H1 (cell line): ENCODE measurements around the gene RPTOR. TPM values are rescaled to one million over a fixed set of nuclear protein-coding genes. Genes with fewer than 3 reads are reported as not detected.

ENCODE experiments used
- CTCF ChIA-PET: fragments of 300-600 bp; sonication (Branson Sonifier 250); formaldehyde crosslinking; loops from one replicate; lab custom pipeline; 2021; ENCODE audit not compliant: partially characterized antibody; lab: Charles Lee
- POLR2A ChIA-PET: fragments of 300-600 bp; sonication (Branson Sonifier 250); formaldehyde crosslinking; loops from one replicate; lab custom pipeline; 2021; ENCODE audit warnings: inconsistent platforms; ENCODE audit not compliant: partially characterized antibody; lab: Charles Lee
- DNase-seq, 2 experiments: peaks; one replicate each; pipeline versions ENCODE4 v3.0.0 to v3.0.0-alpha.2; 2010 to 2022; ENCODE audit warnings: low spot score in 2 of 2, low read depth in 1 of 2, mixed read lengths in 1 of 2
- FAIRE-seq: peaks from 2 replicates; lab custom pipeline; 2011; peaks lifted over from hg19 to GRCh38; lab: Jason Lieb, UNC
- H2AFZ ChIP-seq: 2 replicates; pipeline ENCODE4 v1.8.1; 2012; ENCODE audit warnings: low read length, inconsistent platforms
- H2AK5ac ChIP-seq: 2 replicates; pipeline ENCODE4 v1.6.1; 2013; ENCODE audit warnings: low read depth, low read length
- H2BK120ac ChIP-seq: replicated peaks from 2 replicates; pipeline ENCODE3; 2013; ENCODE audit warnings: low read depth, low read length, inconsistent platforms
- H2BK12ac ChIP-seq: 2 replicates; pipeline ENCODE4 v1.6.1; 2013; ENCODE audit warnings: low read depth, low read length
- H2BK15ac ChIP-seq: 2 replicates; pipeline ENCODE4 v1.6.1; 2013; ENCODE audit warnings: low read length
- H2BK20ac ChIP-seq: 2 replicates; pipeline ENCODE4 v1.6.1; 2013; ENCODE audit warnings: low read length
- H2BK5ac ChIP-seq: 2 replicates; pipeline ENCODE4 v1.6.1; 2013; ENCODE audit warnings: low read depth, low read length
- H3K14ac ChIP-seq: 2 replicates; pipeline ENCODE4 v1.6.1; 2013; ENCODE audit warnings: inconsistent platforms; ENCODE audit not compliant: insufficient read length
- H3K18ac ChIP-seq: 2 replicates; pipeline ENCODE4 v1.6.1; 2013; ENCODE audit warnings: low read length; ENCODE audit errors: extremely low read depth
- H3K23ac ChIP-seq: 2 replicates; pipeline ENCODE4 v1.6.1; 2013; ENCODE audit warnings: inconsistent platforms; ENCODE audit not compliant: insufficient read length
- H3K23me2 ChIP-seq: 2 replicates; pipeline ENCODE4 v1.6.1; 2013; ENCODE audit warnings: low read depth, low read length
- H3K27ac ChIP-seq: 2 replicates; pipeline ENCODE4 v1.6.1; 2011; ENCODE audit warnings: low read depth, low read length, inconsistent platforms
- H3K27me3 ChIP-seq, 4 experiments: replicated peaks in 1 of 4; 1 replicate in 1 of 4; 2 replicates in 3 of 4; pipeline versions ENCODE4 v1.6.1 to v1.8.1; 2011 to 2013; ENCODE audit warnings: low read length in 3 of 4, mild to moderate bottlenecking in 3 of 4, inconsistent platforms in 2 of 4, mixed read lengths in 2 of 4, moderate library complexity in 1 of 4; ENCODE audit not compliant: control insufficient read depth in 3 of 4, insufficient read depth in 3 of 4; ENCODE audit errors: extremely low read depth in 1 of 4
- H3K36me3 ChIP-seq, 4 experiments: 2 replicates each; pipeline versions ENCODE4 v1.6.1 to v1.8.1; 2011 to 2013; ENCODE audit warnings: mild to moderate bottlenecking in 4 of 4, low read length in 3 of 4, moderate library complexity in 2 of 4, control low read depth in 1 of 4, inconsistent platforms in 1 of 4; ENCODE audit not compliant: insufficient read depth in 4 of 4, control insufficient read depth in 2 of 4
- H3K4ac ChIP-seq: replicated peaks from 2 replicates; pipeline ENCODE3; 2013; ENCODE audit warnings: low read length, low read depth, mixed read lengths, inconsistent platforms; ENCODE audit not compliant: insufficient read length
- H3K4me1 ChIP-seq, 4 experiments: replicated peaks in 1 of 4; 1 replicate in 1 of 4; 2 replicates in 3 of 4; pipeline versions ENCODE4 v1.6.1 to v1.8.1; 2011 to 2013; ENCODE audit warnings: low read length in 3 of 4, inconsistent platforms in 2 of 4, mixed read lengths in 1 of 4; ENCODE audit not compliant: insufficient read depth in 4 of 4, control insufficient read depth in 3 of 4
- H3K4me2 ChIP-seq, 2 experiments: 2 replicates each; pipeline versions ENCODE4 v1.6.1 to v1.8.1; 2011 to 2013; ENCODE audit warnings: low read depth in 2 of 2, low read length in 2 of 2, control low read depth in 1 of 2, inconsistent platforms in 1 of 2, mild to moderate bottlenecking in 1 of 2; ENCODE audit not compliant: insufficient read depth in 1 of 2
- H3K4me3 ChIP-seq, 4 experiments: fragments of 200-600, 300-600 bp in 1 of 4; sonication (generic), shearing (Covaris generic), sonication (Bioruptor Twin) in 1 of 4; 2 replicates each; pipeline versions ENCODE4 v1.5.1 to v1.8.1; 2011 to 2016; ENCODE audit warnings: low read length in 4 of 4, low read depth in 3 of 4, control low read depth in 2 of 4, inconsistent platforms in 2 of 4, mild to moderate bottlenecking in 2 of 4, mixed read lengths in 1 of 4, moderate library complexity in 1 of 4; ENCODE audit not compliant: insufficient read depth in 2 of 4; ENCODE audit errors: extremely low read depth in 1 of 4
- H3K56ac ChIP-seq: replicated peaks from 2 replicates; pipeline ENCODE3; 2013; ENCODE audit warnings: low read depth, mild to moderate bottlenecking, mixed read lengths, low read length, inconsistent platforms; ENCODE audit not compliant: insufficient read length
- H3K79me1 ChIP-seq: 2 replicates; pipeline ENCODE4 v1.6.1; 2013; ENCODE audit warnings: low read depth, low read length, control low read depth
- H3K79me2 ChIP-seq, 2 experiments: 2 replicates each; pipeline versions ENCODE4 v1.6.1 to v1.8.1; 2012 to 2013; ENCODE audit warnings: low read length in 2 of 2, mild to moderate bottlenecking in 2 of 2, inconsistent platforms in 1 of 2; ENCODE audit not compliant: insufficient read depth in 2 of 2, control insufficient read depth in 1 of 2
- H3K9ac ChIP-seq, 4 experiments: replicated peaks in 1 of 4; 1 replicate in 1 of 4; 2 replicates in 3 of 4; pipeline versions ENCODE4 v1.6.1 to v1.8.1; 2011 to 2013; ENCODE audit warnings: low read depth in 3 of 4, low read length in 3 of 4, control low read depth in 2 of 4, mild to moderate bottlenecking in 2 of 4, moderate library complexity in 2 of 4, inconsistent platforms in 1 of 4; ENCODE audit errors: extremely low read depth in 1 of 4
- H3K9me3 ChIP-seq, 2 experiments: 2 replicates each; pipeline versions ENCODE4 v1.6.1 to v1.8.1; 2012 to 2013; ENCODE audit warnings: mild to moderate bottlenecking in 2 of 2, moderate library complexity in 2 of 2, control low read depth in 1 of 2, inconsistent platforms in 1 of 2, low read depth in 1 of 2, low read length in 1 of 2, mixed read lengths in 1 of 2; ENCODE audit not compliant: insufficient read depth in 2 of 2
- H4K20me1 ChIP-seq, 2 experiments: replicated peaks in 1 of 2; 2 replicates each; pipeline versions ENCODE3 to v1.8.1; 2011 to 2013; ENCODE audit warnings: inconsistent platforms in 2 of 2, low read length in 2 of 2, mild to moderate bottlenecking in 1 of 2; ENCODE audit not compliant: insufficient read depth in 2 of 2, control insufficient read depth in 1 of 2
- H4K5ac ChIP-seq: 2 replicates; pipeline ENCODE4 v1.6.1; 2013; ENCODE audit warnings: low read length, low read depth, mixed read lengths, inconsistent platforms; ENCODE audit not compliant: insufficient read length
- H4K8ac ChIP-seq: 2 replicates; pipeline ENCODE4 v1.8.0; 2013; ENCODE audit warnings: mild to moderate bottlenecking, moderate library complexity, low read length, inconsistent platforms; ENCODE audit not compliant: insufficient read depth; ENCODE audit errors: extremely low read depth
- H4K91ac ChIP-seq: replicated peaks from 2 replicates; pipeline ENCODE3; 2013; ENCODE audit warnings: low read length, mixed read lengths, inconsistent platforms; ENCODE audit not compliant: insufficient read length
- EGR1 ChIP-seq: IDR thresholded peaks from 2 replicates; pipeline ENCODE4 v1.6.1; 2011; ENCODE audit warnings: low read depth, low read length, borderline replicate concordance
- GTF2F1 ChIP-seq: IDR thresholded peaks from 2 replicates; pipeline ENCODE4 v1.6.1; 2012; ENCODE audit warnings: low read depth, low read length, improper control_type of control experiment, borderline replicate concordance
- JUND ChIP-seq: IDR thresholded peaks from 2 replicates; pipeline ENCODE4 v1.6.1; 2011; ENCODE audit warnings: mild to moderate bottlenecking, improper control_type of control experiment, low read length
- KDM1A ChIP-seq: fragments of 200-600, 300-600 bp; sonication (generic); IDR thresholded peaks from 2 replicates; pipeline ENCODE4 v1.7.1; 2016; ENCODE audit warnings: mild to moderate bottlenecking, low read length, borderline replicate concordance
- SIN3A ChIP-seq, 2 experiments: IDR thresholded peaks in 1 of 2; conservative IDR thresholded peaks in 1 of 2; 2 replicates each; pipeline ENCODE4 v1.6.1; 2011 to 2012; ENCODE audit warnings: low read length in 2 of 2, improper control_type of control experiment in 1 of 2, low read depth in 1 of 2, mild to moderate bottlenecking in 1 of 2
- SRF ChIP-seq: IDR thresholded peaks from 2 replicates; pipeline ENCODE4 v1.6.1; 2011; ENCODE audit warnings: mild to moderate bottlenecking, low read depth, low read length, moderate library complexity
- WGBS, 2 experiments: shearing (Covaris generic) in 1 of 2; methylation state at CpG; one replicate each; pipeline versions ENCODE4 v1.1.6 to v1.1.7; 2013 to 2015; ENCODE audit warnings: low lambda C conversion rate in 2 of 2, mixed read lengths in 2 of 2, inconsistent platforms in 1 of 2, low coverage in 1 of 2, missing lambda C conversion rate in 1 of 2; ENCODE audit not compliant: insufficient replicate concordance in 2 of 2, insufficient coverage in 1 of 2, insufficient read length in 1 of 2; ENCODE audit errors: extremely low coverage in 1 of 2, missing lambda C conversion rate in 1 of 2; 5-methylcytosine and 5-hydroxymethylcytosine counted together
- polyA plus RNA-seq, 7 experiments: library from polyadenylated mRNA; depleted of rRNA in 3 of 7; stranded (reverse) in 5 of 7; unstranded in 2 of 7; fragments of >200 nt in 5 of 7; fragments of 200-250 nt in 2 of 7; gene quantifications; 1 replicate in 5 of 7; 2 replicates in 1 of 7; 4 replicates in 1 of 7; pipeline versions ENCODE4 v1.2.1 to v1.2.3, GENCODE V29; 2011 to 2013; ENCODE audit warnings: missing spikeins in 2 of 7, mixed read lengths in 2 of 7
- total RNA-seq: library from RNA; stranded (reverse); fragmentation: NEBNext Ultra II Directional; extraction: Animal tissue kit (Norgen Biotek cat#: 25700); gene quantifications from 2 replicates; pipeline ENCODE4 v1.2.1, GENCODE V29; 2021

RPTOR gene
- total and polyA plus RNA-seq, 2 of the 8 experiments (the other 6 are each of a cell fraction or from before 2014, with no cell fraction given) = 6.9 to 28.7 TPM

GRCh38 chr17:80573701-80574100 lies 29.1 kb downstream of the RPTOR start:
- peaks cover 10% of the 10 kb centered on the region for H3K79me1 ChIP-seq
- no peak overlapping the region for H3K56ac ChIP-seq
- H3K36me3 ChIP-seq = no peaks in the 10 kb centered on the region
- DNase-seq (no peak), FAIRE-seq (no peak)
- no peak overlapping the region for H3K14ac ChIP-seq
- H4K5ac ChIP-seq = no peak overlapping the region
- TF ChIP-seq KDM1A (no peak), SRF (no peak), SIN3A (conservative IDR thresholded peaks at IDR 0.05 in 1 of 2, IDR thresholded peaks at IDR 0.05 in 1 of 2; ENCODE audit: low read depth in 1 of 2, low read length in 2 of 2) (no peak), GTF2F1 (no peak), JUND (no peak), EGR1 (no peak)
- H2BK120ac ChIP-seq = no peak overlapping the region
- no peak overlapping the region for H4K91ac ChIP-seq
- H4K20me1 ChIP-seq = peaks cover 12 to 23% of the 10 kb centered on the region in 2 experiments
- ChIA-PET CTCF (interaction anchor here (0.6 to 4.0 kb wide), 9 partner anchors 9 to 326 kb away, joined by 3 to 27 read pairs (median 3); no protein-coding TSS in a partner anchor), POLR2A (interaction anchor here (1.0 kb wide), 1 partner anchor 29 kb away, joined by 3 read pairs; the partner anchor contains the start of gene RPTOR)
- no peaks in the 10 kb centered on the region; a peak in 2 of 7 replicates for H3K27me3 ChIP-seq
- 90% methylated on average over 6 of the region's 6 CpGs; no CpG with 5 or more reads in 1 of the 2 experiments for WGBS, 2 experiments
- H3K23me2 ChIP-seq = no peaks in the 10 kb centered on the region
- H2AK5ac ChIP-seq = no peak overlapping the region
- no peak overlapping the region for H2BK20ac ChIP-seq
- no peaks in the 10 kb centered on the region for H3K9me3 ChIP-seq
- no peak overlapping the region for H2AFZ ChIP-seq
- no peak overlapping the region for H3K4me2 ChIP-seq
- no peak overlapping the region for H4K8ac ChIP-seq
- H3K18ac ChIP-seq = no peak overlapping the region
- no peak overlapping the region for H2BK12ac ChIP-seq
- no peak overlapping the region for H2BK15ac ChIP-seq
- H3K23ac ChIP-seq = no peak overlapping the region
- H3K79me2 ChIP-seq = peaks cover 0 to 29% of the 10 kb centered on the region in 2 experiments; a peak in 2 of 4 replicates
- H3K4me3 ChIP-seq = no peak overlapping the region
- H3K27ac ChIP-seq = no peak overlapping the region
- H3K9ac ChIP-seq = no peak overlapping the region
- no peaks in the 10 kb centered on the region; a peak in 1 of 7 replicates for H3K4me1 ChIP-seq
- no peak overlapping the region for H2BK5ac ChIP-seq
- H3K4ac ChIP-seq = no peak overlapping the region
